HepG2 (cell line): ENCODE data around the gene PNPLA2. TPM values are rescaled to one million over a fixed set of nuclear protein-coding genes. Genes with fewer than 3 reads are reported as not detected.

ENCODE experiments used
- ATAC-seq: fragments of 200-7000 bp; cut with Tn5 transposase; 3 replicates; pipeline ENCODE4 v1.9.1; 2020; ENCODE audit warnings: mild to moderate bottlenecking, moderate library complexity
- BruUV-seq: library from RNA; stranded (reverse); fragments of 400-500 nt; replicated peaks from 2 replicates; lab custom pipeline; 2021; lab: Mats Ljungman, UMichigan
- CTCF ChIA-PET: fragments of 300-600 bp; formaldehyde crosslinking; extraction: SDS; loops from one replicate; lab custom pipeline; 2021; ENCODE audit warnings: low total read pairs, inconsistent platforms, low intra/inter-chr PET ratio; lab: Yijun Ruan, JAX
- POLR2A ChIA-PET: fragments of 350-600 bp; sonication (Branson Sonifier 250); formaldehyde crosslinking; loops from one replicate; lab custom pipeline; 2020; ENCODE audit warnings: antibody characterized with exemption, inconsistent platforms; lab: Yijun Ruan, JAX
- DNase-seq: peaks from one replicate; pipeline ENCODE4 v3.0.0-alpha.2; 2015; ENCODE audit warnings: low spot score
- FAIRE-seq: peaks from 3 replicates; lab custom pipeline; 2011; peaks lifted over from hg19 to GRCh38; lab: Jason Lieb, UNC
- H2AFZ ChIP-seq: one replicate; pipeline ENCODE4 v1.6.1; 2011; ENCODE audit warnings: low read length, inconsistent platforms
- H3K27ac ChIP-seq: fragments of 300-600 bp; 3 replicates; pipeline ENCODE4 v1.8.0; 2011; ENCODE audit warnings: mixed run types, mild to moderate bottlenecking, mixed read lengths, low read length, inconsistent platforms; ENCODE audit not compliant: insufficient read depth; ENCODE audit errors: extremely low read length
- H3K27me3 ChIP-seq, 2 experiments: fragments of 200-600 bp in 1 of 2; 2 replicates in 1 of 2; 3 replicates in 1 of 2; pipeline versions ENCODE4 v1.6.0 to v1.8.0; 2011; ENCODE audit warnings: low read length in 2 of 2, mild to moderate bottlenecking in 2 of 2, moderate library complexity in 2 of 2, inconsistent platforms in 1 of 2; ENCODE audit not compliant: insufficient read depth in 2 of 2, control insufficient read depth in 1 of 2
- H3K36me3 ChIP-seq, 2 experiments: fragments of 200-600 bp in 1 of 2; replicated peaks in 1 of 2; 2 replicates in 1 of 2; 3 replicates in 1 of 2; pipeline versions ENCODE4 v1.5.1 to v1.8.0; 2011; ENCODE audit warnings: low read length in 2 of 2, inconsistent platforms in 1 of 2; ENCODE audit not compliant: insufficient read depth in 2 of 2, control insufficient read depth in 1 of 2
- H3K4me1 ChIP-seq: 2 replicates; pipeline ENCODE4 v1.5.1; 2012; ENCODE audit warnings: low read length, inconsistent platforms; ENCODE audit not compliant: insufficient read depth
- H3K4me2 ChIP-seq: 2 replicates; pipeline ENCODE4 v1.6.0; 2011; ENCODE audit warnings: low read depth, low read length, inconsistent platforms
- H3K4me3 ChIP-seq, 3 experiments: fragments of 200-600 bp in 1 of 3; sonication (generic), shearing (Covaris generic) in 1 of 3; replicated peaks in 1 of 3; 2 replicates each; pipeline ENCODE4 v1.5.1; 2011 to 2016; ENCODE audit warnings: low read length in 3 of 3, inconsistent platforms in 2 of 3, low read depth in 2 of 3, mild to moderate bottlenecking in 2 of 3, control low read depth in 1 of 3, mixed read lengths in 1 of 3; ENCODE audit not compliant: insufficient read depth in 1 of 3
- H3K79me2 ChIP-seq: one replicate; pipeline ENCODE4 v1.6.1; 2011; ENCODE audit warnings: low read length, inconsistent platforms; ENCODE audit not compliant: insufficient read depth
- H3K9ac ChIP-seq: 2 replicates; pipeline ENCODE4 v1.6.0; 2011; ENCODE audit warnings: mild to moderate bottlenecking, low read depth, low read length, inconsistent platforms; ENCODE audit not compliant: insufficient read depth
- H3K9me3 ChIP-seq: 2 replicates; pipeline ENCODE4 v1.5.1; 2012; ENCODE audit warnings: mild to moderate bottlenecking, low read length
- H4K20me1 ChIP-seq: 2 replicates; pipeline ENCODE4 v1.6.0; 2011; ENCODE audit warnings: inconsistent platforms, mild to moderate bottlenecking, low read length, moderate library complexity; ENCODE audit not compliant: insufficient read depth
- HOXA3 ChIP-seq: sonication (generic); formaldehyde crosslinking; IDR thresholded peaks from 2 replicates; pipeline ENCODE4 v1.5.0; 2020; ENCODE audit warnings: missing genetic modification reagents
- HOXD1 ChIP-seq: sonication (generic); formaldehyde crosslinking; IDR thresholded peaks from 2 replicates; pipeline ENCODE4 v1.5.0; 2020; ENCODE audit warnings: missing genetic modification reagents
- KDM5A ChIP-seq: fragments of 200-600 bp; sonication (generic); IDR thresholded peaks from 2 replicates; pipeline ENCODE4 v1.7.0; 2018; ENCODE audit warnings: antibody characterized with exemption, mild to moderate bottlenecking, low read length, borderline replicate concordance
- REPIN1 ChIP-seq: sonication (generic); formaldehyde crosslinking; IDR thresholded peaks from 2 replicates; pipeline ENCODE4 v1.8.0; 2022; ENCODE audit warnings: missing genetic modification reagents, low read depth, mild to moderate bottlenecking, borderline replicate concordance
- SIN3A ChIP-seq: IDR thresholded peaks from 2 replicates; pipeline ENCODE4 v1.6.1; 2011; ENCODE audit warnings: low read depth, mild to moderate bottlenecking, control low read depth, low read length, borderline replicate concordance
- SNRNP70 ChIP-seq: fragments of 200-400 bp; formaldehyde crosslinking; IDR thresholded peaks from 2 replicates; pipeline ENCODE4 v1.6.1; 2017; ENCODE audit warnings: mild to moderate bottlenecking, low read depth, low read length, moderate library complexity
- ZBTB7A ChIP-seq: sonication (generic); formaldehyde crosslinking; IDR thresholded peaks from 2 replicates; pipeline ENCODE4 v1.8.0; 2022; ENCODE audit warnings: mild to moderate bottlenecking, missing genetic modification reagents
- ZC3H4 ChIP-seq: sonication (generic); formaldehyde crosslinking; IDR thresholded peaks from 2 replicates; pipeline ENCODE4 v1.4.0; 2020; ENCODE audit warnings: missing genetic modification reagents, borderline replicate concordance
- WGBS: methylation state at CpG from one replicate; pipeline ENCODE4 v1.1.6; 2017; ENCODE audit warnings: low lambda C conversion rate; 5-methylcytosine and 5-hydroxymethylcytosine counted together
- in situ Hi-C: cut with HindIII; loops from 2 replicates; pipeline ENCODE4 v1.10.0; 2017; ENCODE audit warnings: low pct_unique_long_range_greater_than_20kb; ENCODE audit not compliant: extremely low pct_ligation_motif_present
- intact Hi-C: fragments of 100-400 bp; cut with micrococcal nuclease; formaldehyde crosslinking; loops from one replicate; pipeline ENCODE4 v1.10.0; 2022; ENCODE audit not compliant: unreplicated experiment
- polyA plus RNA-seq, 8 experiments: library from polyadenylated mRNA; depleted of rRNA in 3 of 8; stranded (reverse) in 7 of 8; unstranded in 1 of 8; fragments of >200 nt; fragmentation: Illumina TruSeq in 4 of 8; extraction: Trizol in 4 of 8; gene quantifications; 2 replicates each; pipeline versions ENCODE4 v1.2.1 to v1.2.3, GENCODE V29; 2011 to 2016; ENCODE audit warnings: low read depth in 4 of 8, missing spikeins in 1 of 8, mixed read lengths in 1 of 8; ENCODE audit not compliant: insufficient read depth in 1 of 8
- total RNA-seq, 5 experiments: library from RNA; depleted of rRNA; stranded (reverse); fragments of >200 nt; fragmentation: Illumina TruSeq; extraction: Trizol; gene quantifications; 2 replicates each; pipeline ENCODE4 v1.2.3, GENCODE V29; 2016; ENCODE audit warnings: low read depth in 1 of 5
- TF ChIP-seq, protein P1 (sequence below): sonication (generic); formaldehyde crosslinking; IDR thresholded peaks from 2 replicates; pipeline ENCODE4 v1.8.1; 2023; ENCODE audit warnings: mild to moderate bottlenecking, inconsistent platforms, moderate library complexity, missing genetic modification reagents, borderline replicate concordance
- TF ChIP-seq, protein P2 (sequence below): sonication (generic); formaldehyde crosslinking; IDR thresholded peaks from 2 replicates; pipeline ENCODE4 v1.5.1; 2020; ENCODE audit warnings: missing genetic modification reagents, mild to moderate bottlenecking, borderline replicate concordance

Gene PNPLA2
- total and polyA plus RNA-seq, 2 of the 13 experiments (the other 11 are each of a cell fraction or from before 2014, with no cell fraction given): 10.5 to 43.2 TPM

GRCh38 chr11:792535-792821, 26.2 kb upstream of the PNPLA2 start:
- FAIRE-seq (no peak), ATAC-seq (no peak), DNase-seq (no peak)
- H3K79me2 ChIP-seq: peaks cover 4% of the 10 kb centered on the region
- CTCF ChIA-PET: no interaction called here
- no peak overlapping the region for H3K4me2 ChIP-seq
- in situ Hi-C loops (no loop called here), intact Hi-C loops (no loop called here)
- H4K20me1 ChIP-seq: no peaks in the 10 kb centered on the region
- peaks cover 0 to 2% of the 10 kb centered on the region in 2 experiments; a peak in 2 of 5 replicates for H3K27me3 ChIP-seq
- no peak overlapping the region for H3K4me3 ChIP-seq
- no peak overlapping the region for H2AFZ ChIP-seq
- TF ChIP-seq HOXD1 (CRISPR knock-in tag) (no peak), ZBTB7A (CRISPR knock-in tag) (no peak), SNRNP70 (no peak), SIN3A (no peak), HOXA3 (CRISPR knock-in tag) (no peak), ZC3H4 (CRISPR knock-in tag) (no peak), KDM5A (no peak), REPIN1 (CRISPR knock-in tag) (no peak)
- TF ChIP-seq, protein P1, sequence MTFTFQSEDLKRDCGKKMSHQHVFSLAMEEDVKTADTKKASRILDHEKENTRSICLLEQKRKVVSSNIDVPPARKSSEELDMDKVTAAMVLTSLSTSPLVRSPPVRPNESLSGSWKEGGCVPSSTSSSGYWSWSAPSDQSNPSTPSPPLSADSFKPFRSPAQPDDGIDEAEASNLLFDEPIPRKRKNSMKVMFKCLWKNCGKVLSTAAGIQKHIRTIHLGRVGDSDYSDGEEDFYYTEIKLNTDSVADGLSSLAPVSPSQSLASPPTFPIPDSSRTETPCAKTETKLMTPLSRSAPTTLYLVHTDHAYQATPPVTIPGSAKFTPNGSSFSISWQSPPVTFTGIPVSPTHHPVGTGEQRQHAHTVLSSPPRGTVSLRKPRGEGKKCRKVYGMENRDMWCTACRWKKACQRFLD: no peak
- TF ChIP-seq, protein P2, sequence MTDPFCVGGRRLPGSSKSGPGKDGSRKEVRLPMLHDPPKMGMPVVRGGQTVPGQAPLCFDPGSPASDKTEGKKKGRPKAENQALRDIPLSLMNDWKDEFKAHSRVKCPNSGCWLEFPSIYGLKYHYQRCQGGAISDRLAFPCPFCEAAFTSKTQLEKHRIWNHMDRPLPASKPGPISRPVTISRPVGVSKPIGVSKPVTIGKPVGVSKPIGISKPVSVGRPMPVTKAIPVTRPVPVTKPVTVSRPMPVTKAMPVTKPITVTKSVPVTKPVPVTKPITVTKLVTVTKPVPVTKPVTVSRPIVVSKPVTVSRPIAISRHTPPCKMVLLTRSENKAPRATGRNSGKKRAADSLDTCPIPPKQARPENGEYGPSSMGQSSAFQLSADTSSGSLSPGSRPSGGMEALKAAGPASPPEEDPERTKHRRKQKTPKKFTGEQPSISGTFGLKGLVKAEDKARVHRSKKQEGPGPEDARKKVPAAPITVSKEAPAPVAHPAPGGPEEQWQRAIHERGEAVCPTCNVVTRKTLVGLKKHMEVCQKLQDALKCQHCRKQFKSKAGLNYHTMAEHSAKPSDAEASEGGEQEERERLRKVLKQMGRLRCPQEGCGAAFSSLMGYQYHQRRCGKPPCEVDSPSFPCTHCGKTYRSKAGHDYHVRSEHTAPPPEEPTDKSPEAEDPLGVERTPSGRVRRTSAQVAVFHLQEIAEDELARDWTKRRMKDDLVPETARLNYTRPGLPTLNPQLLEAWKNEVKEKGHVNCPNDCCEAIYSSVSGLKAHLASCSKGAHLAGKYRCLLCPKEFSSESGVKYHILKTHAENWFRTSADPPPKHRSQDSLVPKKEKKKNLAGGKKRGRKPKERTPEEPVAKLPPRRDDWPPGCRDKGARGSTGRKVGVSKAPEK (CRISPR knock-in tag): no peak
- BruUV-seq: no TSS peak
- H3K9ac ChIP-seq: no peak overlapping the region
- POLR2A ChIA-PET: no interaction called here
- no peaks in the 10 kb centered on the region for H3K9me3 ChIP-seq
- peaks cover 21% of the 10 kb centered on the region for H3K4me1 ChIP-seq
- no peak overlapping the region for H3K27ac ChIP-seq
- WGBS: 96% methylated on average over 6 of the region's 15 CpGs
- H3K36me3 ChIP-seq: no peaks in the 10 kb centered on the region; a peak in 1 of 5 replicates
